Stimulated activated CD8-positive, alpha-beta memory T cell treated with anti-CD3 and anti-CD28 coated beads, Interleukin-4, amount 100 ng/mL, for 24 hours (primary cell): ENCODE data around the gene NOS1AP.

Experiments
- DNase-seq: peaks from one replicate; pipeline ENCODE4 v3.0.0-alpha.2; 2020; ENCODE audit warnings: low read depth

Gene NOS1AP

DNA sequence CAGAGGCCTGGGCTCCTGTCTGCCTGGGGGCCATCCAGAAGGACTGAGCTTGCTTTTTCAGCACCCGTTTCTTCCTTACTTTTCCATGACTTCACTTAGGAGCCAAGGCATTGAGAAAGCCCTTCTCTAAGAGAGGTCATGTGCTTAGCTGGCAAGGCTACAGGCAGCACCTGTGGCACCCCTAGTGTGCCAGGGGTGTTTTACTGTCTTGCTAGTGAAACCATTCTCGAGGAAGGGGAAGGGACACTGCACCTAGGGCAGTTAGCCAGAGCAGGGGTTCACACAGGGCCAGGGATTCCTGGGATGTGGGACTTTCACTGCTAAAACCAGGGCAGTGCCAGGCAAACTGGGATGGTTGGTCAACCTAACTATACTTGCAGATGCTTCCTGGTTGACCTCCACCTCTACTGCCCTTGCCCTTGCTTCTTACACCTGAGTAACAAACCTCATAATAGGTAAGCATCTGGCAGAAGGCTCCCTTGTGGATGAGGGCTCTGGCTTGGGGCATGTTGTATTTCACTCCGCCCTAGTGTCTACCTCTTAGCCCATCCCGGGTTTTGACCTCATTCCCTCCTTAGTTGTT, 69.2 kb downstream of the NOS1AP start:
- DNase-seq: no peak

GRCh38 chr1:162139211-162139610, 69.7 kb downstream of the NOS1AP start:
- no peak for DNase-seq

DNA sequence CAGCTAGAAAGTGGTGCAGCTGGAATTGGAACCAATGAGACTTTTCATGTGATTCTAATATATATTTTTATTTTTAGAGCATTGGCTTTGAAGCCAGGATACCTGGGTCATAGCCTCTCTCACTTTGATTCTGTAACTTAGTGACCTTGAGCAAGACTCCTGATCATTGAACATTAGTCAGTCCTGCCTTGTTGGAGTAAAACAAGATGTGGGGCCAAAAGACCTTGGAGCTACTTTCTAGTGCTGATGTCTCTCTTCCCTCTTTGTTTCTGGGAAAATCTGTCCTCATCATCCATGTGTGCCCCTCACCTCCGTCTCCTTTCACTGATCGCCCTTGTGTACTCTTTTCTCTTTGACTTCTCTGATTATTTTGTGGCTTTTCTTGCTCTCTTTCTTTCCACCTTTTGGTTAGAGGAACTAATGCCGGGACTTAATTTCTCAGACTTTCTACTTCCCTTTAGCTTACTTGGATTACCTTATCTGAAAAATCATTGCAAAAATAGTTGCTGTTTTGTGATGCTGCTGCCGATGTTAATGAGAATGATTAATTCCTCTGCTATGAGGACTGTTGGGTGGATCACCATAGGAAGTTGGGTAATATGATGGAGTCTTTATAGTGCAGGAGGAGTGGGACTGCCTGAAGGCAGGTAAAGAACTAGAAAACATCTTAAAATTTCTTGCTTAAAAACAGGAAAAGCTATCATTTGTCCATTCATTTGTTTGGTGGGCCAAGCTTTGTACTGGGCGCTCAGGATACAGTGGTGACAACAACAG, 72.0 kb downstream of the NOS1AP start:
- DNase-seq: no peak

DNA sequence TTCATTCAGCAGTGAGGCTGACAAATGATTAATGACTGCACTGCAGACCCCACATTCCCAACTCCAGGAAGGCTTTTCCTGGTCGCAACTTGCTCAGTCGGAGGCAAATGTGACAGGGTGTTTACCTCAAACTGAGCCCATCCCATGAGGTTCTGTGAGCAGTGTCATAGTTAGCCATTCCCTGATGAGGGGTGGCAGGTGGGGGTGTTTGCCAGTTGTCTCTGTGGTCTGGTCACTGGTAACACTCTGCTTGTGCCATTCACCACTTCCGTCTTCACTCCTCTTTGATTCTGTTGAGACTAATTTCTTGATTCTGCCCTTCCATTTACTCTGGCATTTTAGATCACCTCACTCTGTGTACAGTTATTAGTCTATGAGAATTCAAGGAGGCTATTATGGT, 73.5 kb downstream of the NOS1AP start:
- no peak for DNase-seq

DNA sequence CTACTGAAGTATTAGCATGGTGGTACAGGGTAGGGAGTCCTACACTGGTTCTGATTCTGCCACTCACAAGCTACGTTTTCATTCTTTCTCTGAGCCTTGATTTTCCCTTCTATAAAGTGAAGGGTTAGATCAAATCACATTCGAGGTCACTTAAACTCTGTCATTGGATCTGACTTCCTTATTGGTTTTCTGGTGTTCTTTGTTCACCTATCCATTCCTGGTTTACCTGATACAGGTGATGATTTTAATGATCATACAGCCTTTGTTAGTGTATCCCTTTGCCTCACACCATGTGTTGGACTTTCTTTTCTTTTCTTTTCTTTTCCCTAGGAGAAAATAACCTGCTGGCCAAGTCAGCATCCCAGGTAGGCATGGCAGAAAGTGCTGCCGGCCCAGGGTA, 74.8 kb downstream of the NOS1AP start:
- no peak for DNase-seq

DNA sequence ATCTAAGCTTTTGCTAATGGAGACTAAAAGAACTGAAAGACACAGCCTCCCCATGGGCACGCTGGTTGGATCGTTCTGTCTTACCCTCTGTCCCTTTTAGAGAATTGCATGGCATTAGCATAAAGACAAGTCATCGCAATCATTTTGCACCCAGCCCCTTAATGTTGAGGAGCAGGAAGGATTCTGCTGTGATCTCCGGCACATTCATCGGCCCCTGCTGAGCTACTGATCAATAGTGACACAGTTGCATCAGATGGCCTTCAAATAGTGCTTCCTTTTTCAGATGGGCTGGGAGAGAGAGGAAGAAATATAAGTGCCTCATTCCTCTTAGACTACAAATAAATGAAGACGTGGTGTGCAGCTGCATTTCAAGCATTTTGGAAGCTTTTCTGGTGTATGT, 75.4 kb downstream of the NOS1AP start:
- no peak for DNase-seq

DNA sequence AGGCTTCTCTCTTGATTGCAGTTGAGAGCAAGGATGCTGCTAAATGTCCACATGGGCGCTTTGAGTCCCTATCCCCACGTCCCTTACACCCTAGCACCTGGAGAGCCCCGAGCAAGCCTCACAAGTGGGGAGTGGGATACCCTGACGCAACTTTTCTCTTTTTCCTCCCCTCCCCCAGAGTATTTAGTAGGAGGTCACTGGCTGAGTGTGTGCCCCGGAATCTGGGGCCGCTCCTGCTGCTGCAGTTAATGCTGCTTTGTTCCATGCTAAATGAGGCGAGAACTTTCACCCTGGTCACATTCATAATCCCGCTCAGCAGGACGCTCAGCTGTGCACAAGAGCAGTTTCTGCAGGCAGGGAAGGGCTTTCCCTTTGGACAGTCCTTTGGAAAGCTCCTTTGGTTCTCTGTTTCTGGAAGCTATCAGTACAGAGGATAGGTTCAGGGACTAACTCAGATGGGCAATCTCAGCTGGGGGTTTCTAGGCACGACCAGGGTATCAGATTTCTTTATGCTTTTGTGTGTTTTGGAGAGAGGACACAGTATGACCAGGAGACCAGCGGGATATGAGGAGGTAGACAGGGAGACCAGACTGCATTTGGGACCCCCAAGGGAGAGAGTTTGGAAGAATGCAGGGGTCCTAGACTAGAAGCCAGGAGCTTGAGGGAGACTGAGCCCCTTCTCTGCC, 75.9 kb downstream of the NOS1AP start:
- DNase-seq: no peak

- no peak for DNase-seq
Observed at GRCh38 chr1:162145966-162146696, 76.6 kb downstream of the NOS1AP start.

DNA sequence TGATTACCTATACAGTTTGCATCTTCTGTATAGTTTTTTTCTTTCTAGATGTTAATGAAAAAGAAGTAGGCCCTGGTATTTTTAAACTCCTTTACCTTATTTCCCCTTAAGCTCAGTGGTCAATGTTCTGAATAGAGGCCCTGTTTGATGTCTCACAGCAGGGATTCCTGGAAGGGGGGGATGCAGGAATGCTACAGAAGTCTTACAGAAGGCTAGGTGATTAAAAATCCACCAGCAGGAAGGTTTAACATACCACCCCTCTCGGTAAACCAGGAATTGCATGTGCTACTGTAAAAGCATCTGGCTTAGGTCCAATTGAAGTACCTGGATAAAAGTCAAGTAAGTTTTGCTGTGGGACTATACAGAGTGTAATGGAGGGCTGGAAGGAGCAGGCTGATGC, 78.3 kb downstream of the NOS1AP start:
- no peak for DNase-seq

GRCh38 chr1:162150112-162150511, 80.6 kb downstream of the NOS1AP start:
- DNase-seq: no peak

GRCh38 chr1:162151900-162152829, 82.7 kb downstream of the NOS1AP start:
- no peak for DNase-seq

DNA sequence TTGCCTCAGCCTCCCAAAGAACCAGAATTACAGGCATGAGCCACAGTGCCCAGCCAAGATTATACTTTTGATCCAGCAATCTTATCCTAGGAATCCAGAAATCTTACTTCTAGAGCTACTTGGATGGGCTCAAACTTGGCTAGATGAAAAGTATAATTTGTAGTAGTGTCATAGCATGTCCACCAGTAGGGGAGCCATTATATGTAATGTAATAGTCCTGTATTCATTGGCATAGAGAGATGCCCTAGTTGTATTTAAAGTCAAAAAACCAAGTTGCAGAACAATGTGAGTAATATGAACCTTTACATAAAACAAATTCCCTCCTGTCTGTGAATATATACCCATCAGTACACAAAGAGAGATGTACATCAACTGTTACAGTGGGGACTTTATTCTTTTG, 83.9 kb downstream of the NOS1AP start:
- DNase-seq: no peak

DNA sequence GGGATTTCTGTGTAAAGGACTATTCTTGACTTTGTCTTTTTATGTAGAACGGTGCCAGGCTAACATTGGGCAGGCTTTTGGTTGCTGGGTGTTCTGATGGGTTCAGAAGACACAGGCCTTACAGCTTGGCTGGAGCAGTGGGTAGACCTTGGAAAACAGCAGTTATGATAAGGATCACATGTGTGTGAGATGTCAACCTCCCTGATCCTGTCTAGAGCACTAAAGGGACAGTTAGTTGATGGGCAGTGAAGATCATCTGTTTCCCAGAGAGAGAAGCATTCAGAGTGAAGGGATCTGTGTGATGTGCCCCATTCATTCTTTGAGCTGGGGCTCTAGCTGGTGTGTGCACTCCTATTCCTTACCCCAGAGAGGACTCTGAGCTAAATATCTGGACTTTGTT, 88.0 kb downstream of the NOS1AP start:
- DNase-seq: no peak

GRCh38 chr1:162158624-162159271, 89.3 kb downstream of the NOS1AP start:
- no peak for DNase-seq

DNA sequence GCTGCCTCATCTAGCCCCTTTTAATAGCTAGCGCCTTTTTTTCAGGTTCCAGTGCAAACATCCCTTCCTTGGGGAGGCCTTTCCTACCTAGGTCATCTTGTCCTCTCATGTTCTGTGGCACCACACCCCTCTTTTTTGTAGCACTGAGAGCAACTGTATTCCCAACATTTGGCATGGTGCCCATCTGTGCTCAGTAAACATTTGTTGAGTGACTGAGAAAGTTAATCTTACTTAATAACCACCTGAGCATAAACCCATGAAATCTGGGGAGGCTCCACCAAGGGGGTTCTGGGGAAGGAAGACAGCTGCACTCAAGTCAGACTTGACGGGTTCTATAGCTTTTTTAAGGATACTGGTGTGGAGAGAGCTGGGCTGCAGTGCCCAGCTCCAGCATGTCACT, 90.0 kb downstream of the NOS1AP start:
- DNase-seq: no peak

DNA sequence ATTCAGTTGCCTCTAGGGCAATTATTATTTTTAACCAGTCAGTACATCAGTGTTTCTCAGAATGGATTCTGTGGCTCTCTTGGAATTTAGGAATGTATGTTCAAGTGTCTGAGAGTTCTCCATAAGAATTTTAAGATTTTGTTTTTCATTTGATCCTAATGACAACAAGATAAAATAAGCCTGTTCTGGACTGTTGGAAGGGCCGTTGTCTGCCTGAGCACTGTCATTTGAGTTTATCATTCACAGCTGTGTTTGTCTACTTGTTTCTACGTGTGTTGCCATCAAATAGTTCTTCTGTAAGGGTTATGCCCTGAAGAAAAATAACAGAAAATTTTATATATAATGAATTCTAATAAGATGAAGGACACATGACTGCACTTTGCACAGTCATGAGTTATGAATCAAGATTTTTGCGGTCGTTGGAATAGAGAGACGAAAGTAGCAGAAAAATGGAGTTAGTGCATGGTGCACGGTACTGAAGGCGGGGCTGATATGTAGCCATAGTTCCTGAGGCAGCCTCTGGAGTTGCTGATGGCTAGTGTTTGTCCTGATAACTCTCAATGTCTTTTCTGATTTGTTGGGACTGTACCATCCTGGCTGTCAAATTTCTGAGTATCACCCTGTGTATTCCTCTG, 92.5 kb downstream of the NOS1AP start:
- no peak for DNase-seq

- no peak for DNase-seq
Observed at GRCh38 chr1:162165528-162165927, 96.0 kb downstream of the NOS1AP start.

DNA sequence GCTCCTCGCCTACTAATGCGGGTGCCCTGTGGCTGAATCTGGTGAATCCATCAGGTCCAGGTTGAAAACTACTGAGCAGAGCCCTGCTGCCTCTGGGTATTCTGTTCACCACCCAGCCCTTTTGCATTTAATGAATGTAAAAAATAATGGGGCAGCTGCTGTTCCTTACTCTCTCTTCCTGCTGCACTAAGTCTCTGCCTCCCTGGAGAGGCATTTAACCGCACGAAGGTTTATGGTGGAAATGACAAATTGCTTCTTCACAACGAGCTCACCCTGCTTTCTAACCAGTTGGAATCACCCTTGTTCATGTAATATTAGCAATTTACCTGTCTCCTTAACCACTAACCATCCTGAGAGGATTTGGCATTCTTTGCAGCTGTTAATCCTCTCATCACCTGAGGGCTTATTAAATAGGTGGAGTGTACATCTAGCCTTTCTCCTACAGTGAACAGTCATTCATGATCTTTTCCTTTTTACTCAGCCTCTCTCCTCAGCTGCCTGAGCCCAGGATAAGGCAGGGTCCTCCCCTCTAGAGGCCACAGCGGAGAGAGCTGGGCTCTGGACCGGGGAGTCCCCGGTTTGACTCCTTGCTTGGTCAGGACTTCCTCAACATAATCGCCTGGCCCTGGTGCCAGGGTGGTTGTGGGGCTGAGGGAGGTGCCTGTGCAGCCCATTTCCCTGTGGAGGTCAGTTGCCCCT, 97.6 kb downstream of the NOS1AP start:
- no peak for DNase-seq

GRCh38 chr1:162168261-162168660, 98.8 kb downstream of the NOS1AP start:
- no peak for DNase-seq
